GM19324 (cell line): ENCODE measurements around the gene TNS1.
"Not testable (repeated sequence)": the region's sequence is repeated elsewhere in the genome, so short reads cannot be mapped to it uniquely, and the experiment has no call there.

Source experiments
- ATAC-seq: cut with Tn5 transposase; IDR thresholded peaks from one replicate; pipeline ENCODE4 v1.9.1; 2021; ENCODE audit warnings: mild to moderate bottlenecking, moderate library complexity; ENCODE audit not compliant: unreplicated experiment, low FRiP score

The TNS1 gene

GRCh38 chr2:218002845-218003180 is at the start of gene TNS1:
Gene TNS1 (minus strand): TSS chr2:218002995. CDS start chr2:218002872, 123 bp downstream.
- no peak for ATAC-seq

DNA sequence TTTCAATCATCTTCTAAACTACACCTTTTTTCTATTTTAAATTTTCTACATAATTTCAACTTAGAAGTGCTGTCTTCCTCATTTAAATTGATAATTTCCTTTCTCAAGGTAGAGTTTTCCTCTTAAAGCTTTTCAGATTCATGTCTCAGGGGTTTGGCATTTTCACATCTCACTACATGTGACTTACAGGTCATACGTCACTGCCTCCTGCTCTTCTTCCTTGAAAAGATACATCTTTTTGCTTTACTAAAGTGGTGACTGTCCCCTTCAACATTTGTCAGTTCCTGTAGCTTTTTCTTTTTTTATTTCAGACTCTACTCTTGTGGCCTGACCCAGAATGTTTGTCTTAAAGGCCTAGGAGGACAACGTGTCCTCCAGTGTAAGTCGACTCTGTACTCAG is 49.1 kb upstream of the TNS1 start:
- ATAC-seq: no peak

GRCh38 chr2:218047536-218048225 is 44.9 kb upstream of the TNS1 start:
- ATAC-seq: no peak

DNA sequence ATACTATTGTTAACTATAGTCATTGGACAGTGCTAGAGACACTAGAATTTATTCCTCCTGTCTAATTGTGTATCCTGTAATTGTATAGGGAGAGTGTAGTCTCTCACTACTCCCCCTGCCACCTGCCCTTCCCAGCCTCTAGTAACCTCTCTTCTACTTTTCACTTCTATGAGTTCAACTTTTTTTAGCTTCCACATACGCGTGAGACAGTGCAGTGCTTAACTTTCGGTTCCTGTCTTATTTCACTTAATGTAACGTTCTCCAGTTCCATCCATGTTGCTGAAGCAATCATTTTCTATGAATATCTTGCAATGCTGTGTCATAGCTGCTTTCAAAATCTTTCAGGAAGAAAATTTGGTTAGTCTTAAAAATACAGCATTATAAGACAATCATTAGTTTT is 43.4 kb upstream of the TNS1 start:
- peak; percentile 81 for ATAC-seq

DNA sequence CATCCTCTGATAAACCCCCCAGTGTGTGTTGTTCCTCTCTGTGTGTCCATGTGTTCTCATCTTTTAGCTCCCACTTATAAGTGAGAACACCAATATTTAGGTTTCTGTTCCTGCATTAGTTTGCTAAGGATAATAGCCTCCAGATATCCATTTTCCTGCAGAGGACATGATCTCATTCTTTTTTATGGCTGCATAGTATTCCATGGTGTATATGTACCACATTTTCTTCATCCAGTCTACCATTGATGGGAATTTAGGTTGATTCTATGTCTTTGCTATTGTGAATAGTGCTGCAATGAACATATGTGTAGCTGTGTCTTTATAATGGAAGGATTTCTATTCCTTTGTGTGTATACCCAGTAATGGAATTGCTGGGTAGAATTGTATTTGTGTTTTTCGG is 41.8 kb upstream of the TNS1 start:
- not testable (repeated sequence) for ATAC-seq

- no peak for ATAC-seq
Observed at GRCh38 chr2:218043701-218044109, 40.9 kb upstream of the TNS1 start.

DNA sequence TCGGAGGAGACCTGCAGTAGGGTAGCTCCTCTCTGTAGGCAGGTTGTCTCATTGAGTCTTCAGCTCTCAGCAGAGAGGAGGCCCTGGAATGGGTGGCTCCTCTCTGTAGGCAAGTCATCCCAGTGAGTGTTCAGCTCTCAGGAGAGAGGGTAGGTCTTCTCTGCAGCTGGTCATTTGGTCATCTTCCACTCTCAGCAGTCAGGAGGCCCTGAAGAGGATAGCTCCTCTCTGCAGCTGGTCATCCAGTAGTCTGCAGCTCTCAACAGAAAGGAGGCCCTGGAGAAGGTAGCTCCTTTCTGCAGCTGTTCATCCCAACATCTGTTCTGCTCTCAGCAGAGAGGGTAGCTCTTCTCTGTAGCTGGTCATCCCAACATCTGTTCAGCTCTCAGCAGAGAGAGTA is 40.3 kb upstream of the TNS1 start:
- no peak for ATAC-seq

GRCh38 chr2:218041302-218042168 is 38.7 kb upstream of the TNS1 start:
- ATAC-seq: no peak

DNA sequence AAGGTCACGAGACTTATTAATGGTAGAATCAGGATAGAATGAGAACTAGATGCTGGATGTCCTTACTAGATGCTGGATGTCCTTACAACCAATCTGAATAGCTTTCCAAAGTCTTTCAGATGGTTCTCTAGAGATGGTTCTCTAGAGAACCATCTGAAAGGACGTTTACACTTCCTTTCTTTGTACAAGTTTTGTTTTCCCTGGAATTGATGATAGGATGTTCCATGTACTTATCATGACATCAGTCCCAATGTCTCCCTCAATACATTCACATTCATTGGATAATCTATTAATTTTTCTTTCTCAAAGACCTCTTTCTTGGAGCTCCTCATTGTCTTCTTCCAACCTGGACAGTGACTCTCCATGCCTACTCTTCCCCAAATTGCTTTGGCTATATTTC is 38.1 kb upstream of the TNS1 start:
- no peak for ATAC-seq

- no peak for ATAC-seq
Observed at GRCh38 chr2:218039171-218039570, 36.4 kb upstream of the TNS1 start.

- ATAC-seq: no peak
Observed at GRCh38 chr2:218036371-218036770, 33.6 kb upstream of the TNS1 start.

DNA sequence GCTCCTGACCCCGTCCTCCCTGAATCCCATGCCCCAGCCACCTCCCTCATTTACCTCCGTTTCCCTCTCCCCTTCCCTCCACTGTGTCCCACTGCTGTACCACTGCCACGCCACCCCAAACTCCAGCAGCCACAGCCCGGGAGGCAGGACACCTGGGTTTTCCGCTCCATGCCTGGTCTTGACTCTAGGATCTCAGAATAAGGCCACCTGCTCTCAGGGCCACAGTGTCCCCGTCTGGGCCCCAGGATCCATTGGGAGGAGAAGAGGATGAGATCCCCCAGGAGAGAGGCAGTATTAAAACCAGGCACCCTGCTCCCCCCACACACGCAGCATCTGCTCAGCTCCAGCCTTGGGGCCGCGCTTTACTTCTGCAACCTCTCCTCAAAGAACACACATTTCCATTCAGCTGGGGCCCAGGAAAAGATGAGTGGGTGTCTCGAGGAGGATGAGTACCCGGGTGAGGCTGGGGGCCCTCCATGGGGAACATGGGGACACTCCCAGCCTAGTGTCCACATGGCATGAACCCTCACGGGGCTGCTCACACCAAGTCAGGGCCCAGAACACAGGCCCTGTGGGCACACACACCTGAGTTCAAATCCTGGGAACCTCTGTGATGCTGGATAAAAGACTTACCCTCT is 32.8 kb upstream of the TNS1 start:
- no peak for ATAC-seq

DNA sequence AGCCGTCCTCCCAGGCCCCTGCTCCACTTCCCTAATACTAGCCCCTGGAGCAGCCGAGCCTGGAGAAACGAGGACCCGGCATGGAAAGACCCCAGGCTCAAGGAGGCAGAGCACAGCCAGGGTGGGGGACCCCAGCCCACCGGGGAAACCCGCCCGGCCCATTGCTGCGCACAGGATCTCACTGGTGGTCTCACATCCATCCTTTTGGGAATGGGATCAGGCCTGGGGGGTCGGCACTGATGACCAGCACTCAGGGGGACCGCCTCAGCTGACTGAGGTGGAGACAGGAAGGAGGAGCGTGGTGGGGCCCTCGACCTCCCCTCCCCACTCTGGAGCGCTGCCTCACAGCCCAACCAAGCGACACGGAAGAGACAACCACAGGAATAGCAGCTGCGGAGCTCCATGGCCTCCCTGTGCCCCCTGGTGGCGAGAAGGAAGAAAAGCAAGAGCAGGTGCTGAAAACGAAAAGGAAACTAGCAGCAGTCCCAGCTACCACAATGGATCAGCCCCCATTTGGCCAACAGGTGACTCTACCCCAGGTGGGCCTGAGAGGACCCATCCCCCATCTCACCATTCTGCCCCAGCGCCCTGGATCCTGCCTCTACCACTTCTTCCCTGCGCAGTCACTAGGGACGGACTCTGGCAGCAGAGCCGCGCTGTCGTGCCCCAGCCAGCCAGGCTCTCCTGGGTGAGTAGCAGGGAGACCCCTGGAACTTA is 31.9 kb upstream of the TNS1 start:
- ATAC-seq: peak; percentile 69

- ATAC-seq: no peak
Observed at GRCh38 chr2:218033590-218034496, 31.0 kb upstream of the TNS1 start.

GRCh38 chr2:218033208-218033589 is 30.4 kb upstream of the TNS1 start:
- no peak for ATAC-seq

- ATAC-seq: no peak
Observed at GRCh38 chr2:218032336-218033171, 29.8 kb upstream of the TNS1 start.

DNA sequence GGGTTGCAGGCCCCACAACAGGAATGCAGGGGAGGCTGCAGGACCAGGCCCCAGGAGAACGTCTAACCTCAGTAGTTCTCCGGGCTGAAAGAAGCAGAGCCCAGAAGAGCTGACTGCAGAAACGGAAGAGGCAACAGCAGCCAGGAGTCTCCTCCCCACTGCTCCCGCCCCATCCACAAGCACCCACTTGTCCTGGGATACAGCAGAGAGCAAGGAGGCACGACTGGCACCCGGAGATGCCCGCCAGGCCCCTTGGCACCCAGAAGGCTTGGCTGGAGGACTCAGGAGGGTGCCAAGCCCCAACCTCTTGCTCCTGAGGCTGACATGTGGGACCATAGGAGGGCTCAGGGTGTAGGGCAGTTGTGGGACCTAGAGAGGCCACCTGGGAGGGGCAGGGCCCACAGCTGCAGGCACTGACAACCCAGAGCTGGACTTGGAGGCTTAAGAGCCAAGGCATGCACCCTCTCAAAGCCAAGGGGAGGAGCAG is 29.0 kb upstream of the TNS1 start:
- ATAC-seq: no peak

GRCh38 chr2:218031261-218031660 is 28.5 kb upstream of the TNS1 start:
- no peak for ATAC-seq
